HEK293 (cell line): ENCODE results near the gene MALAT1.
A peak's percentile ranks its signal among the peaks of the same experiment; 100 is the strongest.

Experiments used
- FEZF1 ChIP-seq: fragments of 450-650 bp; formaldehyde crosslinking; IDR thresholded peaks from 2 replicates; pipeline ENCODE4 v1.5.1; 2016; ENCODE audit warnings: missing biosample characterization, missing genetic modification characterization
- KLF10 ChIP-seq: fragments of 450-650 bp; IDR thresholded peaks from 2 replicates; pipeline ENCODE4 v1.5.1; 2018; ENCODE audit warnings: missing biosample characterization, mild to moderate bottlenecking, missing genetic modification characterization
- MYNN ChIP-seq: fragments of 450-650 bp; formaldehyde crosslinking; IDR thresholded peaks from 2 replicates; pipeline ENCODE4 v1.5.1; 2016; ENCODE audit warnings: missing biosample characterization, missing genetic modification characterization, borderline replicate concordance
- SP2 ChIP-seq: fragments of 450-650 bp; formaldehyde crosslinking; IDR thresholded peaks from 2 replicates; pipeline ENCODE4 v1.5.1; 2016; ENCODE audit warnings: missing biosample characterization, missing genetic modification characterization
- TCF7L2 ChIP-seq: IDR thresholded peaks from 2 replicates; pipeline ENCODE4 v1.6.1; 2011; ENCODE audit warnings: low read depth, mild to moderate bottlenecking, inconsistent platforms, low read length, moderate library complexity, borderline replicate concordance
- WT1 ChIP-seq: fragments of 450-650 bp; formaldehyde crosslinking; IDR thresholded peaks from 2 replicates; pipeline ENCODE4 v1.5.1; 2016; ENCODE audit warnings: missing biosample characterization, missing genetic modification characterization
- ZBTB21 ChIP-seq: fragments of 450-650 bp; formaldehyde crosslinking; IDR thresholded peaks from 2 replicates; pipeline ENCODE4 v1.5.1; 2017; ENCODE audit warnings: missing biosample characterization, missing genetic modification characterization
- ZBTB7A ChIP-seq: fragments of 450-650 bp; formaldehyde crosslinking; IDR thresholded peaks from 2 replicates; pipeline ENCODE4 v1.5.1; 2016; ENCODE audit warnings: low read depth, missing biosample characterization, missing genetic modification characterization
- ZBTB8A ChIP-seq: fragments of 450-650 bp; formaldehyde crosslinking; IDR thresholded peaks from 2 replicates; pipeline ENCODE4 v1.5.1; 2016; ENCODE audit warnings: missing biosample characterization, missing genetic modification characterization
- ZFHX2 ChIP-seq: fragments of 450-650 bp; formaldehyde crosslinking; conservative IDR thresholded peaks from 2 replicates; pipeline ENCODE4 v1.5.1; 2016; ENCODE audit warnings: missing biosample characterization, missing genetic modification characterization
- ZNF2 ChIP-seq: fragments of 450-650 bp; formaldehyde crosslinking; IDR thresholded peaks from 2 replicates; pipeline ENCODE4 v1.5.1; 2016; ENCODE audit warnings: missing biosample characterization, missing genetic modification characterization
- ZNF248 ChIP-seq: fragments of 450-650 bp; formaldehyde crosslinking; IDR thresholded peaks from 2 replicates; pipeline ENCODE4 v1.5.1; 2017; ENCODE audit warnings: missing biosample characterization, missing genetic modification characterization
- ZNF335 ChIP-seq: fragments of 450-650 bp; formaldehyde crosslinking; conservative IDR thresholded peaks from 2 replicates; pipeline ENCODE4 v1.5.1; 2016; ENCODE audit warnings: missing biosample characterization, missing genetic modification characterization
- ZNF354C ChIP-seq: fragments of 450-650 bp; formaldehyde crosslinking; IDR thresholded peaks from 2 replicates; pipeline ENCODE4 v1.5.1; 2016; ENCODE audit warnings: missing biosample characterization, missing genetic modification characterization, low read depth, borderline replicate concordance
- ZNF366 ChIP-seq: fragments of 450-650 bp; formaldehyde crosslinking; conservative IDR thresholded peaks from 2 replicates; pipeline ENCODE4 v1.5.1; 2016; ENCODE audit warnings: missing biosample characterization, missing genetic modification characterization
- ZNF423 ChIP-seq: fragments of 450-650 bp; formaldehyde crosslinking; IDR thresholded peaks from 2 replicates; pipeline ENCODE4 v1.5.1; 2016; ENCODE audit warnings: missing biosample characterization, missing genetic modification characterization
- ZNF501 ChIP-seq: fragments of 450-650 bp; formaldehyde crosslinking; IDR thresholded peaks from 2 replicates; pipeline ENCODE4 v1.5.1; 2016; ENCODE audit warnings: missing biosample characterization, missing genetic modification characterization
- ZNF513 ChIP-seq: fragments of 450-650 bp; IDR thresholded peaks from 2 replicates; pipeline ENCODE4 v1.5.1; 2018; ENCODE audit warnings: missing biosample characterization, missing genetic modification characterization
- ZNF549 ChIP-seq: fragments of 450-650 bp; IDR thresholded peaks from 2 replicates; pipeline ENCODE4 v1.5.1; 2018; ENCODE audit warnings: missing biosample characterization, missing genetic modification characterization, mild to moderate bottlenecking, inconsistent platforms, moderate library complexity
- ZNF561 ChIP-seq: fragments of 450-650 bp; IDR thresholded peaks from 2 replicates; pipeline ENCODE4 v1.5.1; 2018; ENCODE audit warnings: missing biosample characterization, missing genetic modification characterization, borderline replicate concordance
- ZNF580 ChIP-seq: fragments of 450-650 bp; formaldehyde crosslinking; IDR thresholded peaks from 2 replicates; pipeline ENCODE4 v1.5.1; 2016; ENCODE audit warnings: missing biosample characterization, missing genetic modification characterization
- ZNF692 ChIP-seq: fragments of 450-650 bp; formaldehyde crosslinking; IDR thresholded peaks from 2 replicates; pipeline ENCODE4 v1.5.1; 2016; ENCODE audit warnings: missing biosample characterization, missing genetic modification characterization
- ZNF76 ChIP-seq: fragments of 450-650 bp; formaldehyde crosslinking; IDR thresholded peaks from 2 replicates; pipeline ENCODE4; 2016; ENCODE audit warnings: low read depth, missing biosample characterization, missing genetic modification characterization, borderline replicate concordance
- ZNF837 ChIP-seq: fragments of 450-650 bp; formaldehyde crosslinking; IDR thresholded peaks from 2 replicates; pipeline ENCODE4 v1.5.1; 2016; ENCODE audit warnings: missing biosample characterization, missing genetic modification characterization
- ZSCAN18 ChIP-seq: fragments of 450-650 bp; formaldehyde crosslinking; IDR thresholded peaks from 2 replicates; pipeline ENCODE4 v1.5.1; 2016; ENCODE audit warnings: missing biosample characterization, missing genetic modification characterization
- ZSCAN30 ChIP-seq: fragments of 450-650 bp; IDR thresholded peaks from 2 replicates; pipeline ENCODE4 v1.5.1; 2018; ENCODE audit warnings: missing biosample characterization, mild to moderate bottlenecking, missing genetic modification characterization, moderate library complexity
- ZSCAN4 ChIP-seq: fragments of 450-650 bp; formaldehyde crosslinking; IDR thresholded peaks from 2 replicates; pipeline ENCODE4 v1.5.1; 2017; ENCODE audit warnings: missing biosample characterization, missing genetic modification characterization
- TF ChIP-seq, protein P1 (sequence below): fragments of 450-650 bp; formaldehyde crosslinking; IDR thresholded peaks from 2 replicates; pipeline ENCODE4 v1.5.1; 2016; ENCODE audit warnings: missing biosample characterization, missing genetic modification characterization
- TF ChIP-seq, protein P2 (sequence below): fragments of 450-650 bp; formaldehyde crosslinking; IDR thresholded peaks from 2 replicates; pipeline ENCODE4 v1.5.1; 2016; ENCODE audit warnings: missing biosample characterization, missing genetic modification characterization, borderline replicate concordance

The MALAT1 gene

GRCh38 chr11:65498977-65499712 lies at the start of gene MALAT1 (continued):
- TF ChIP-seq ZNF580 (peak; percentile 67; the same call in 1 of the 2 replicates), TCF7L2 (peak; percentile 49; the same call in 1 of the 2 replicates), ZNF366 (tag by site-specific recombination) (peak; percentile 60; the same call in 1 of the 2 replicates), ZNF561 (tag by site-specific recombination) (0 out of 2 replicates have a peak, but pooled peaks have one; percentile 41), ZBTB21 (peak; percentile 29; the same call in 1 of the 2 replicates), MYNN (tag by site-specific recombination) (no peak), ZNF76 (tag by site-specific recombination) (peak; percentile 49; the same call in 1 of the 2 replicates), FEZF1 (no peak), ZNF248 (tag by site-specific recombination) (no peak), ZBTB7A (tag by site-specific recombination) (0 out of 2 replicates have a peak, but pooled peaks have one; percentile 35), ZNF501 (tag by site-specific recombination) (peak; percentile 71), ZBTB8A (tag by site-specific recombination) (peak; percentile 40; the same call in 1 of the 2 replicates), ZNF513 (tag by site-specific recombination) (peak; percentile 39; the same call in 1 of the 2 replicates), WT1 (tag by site-specific recombination) (peak; percentile 70), KLF10 (peak; percentile 83; the same call in 1 of the 2 replicates), ZNF549 (tag by site-specific recombination) (no peak), ZSCAN30 (tag by site-specific recombination) (peak; percentile 91), ZNF692 (tag by site-specific recombination) (no peak), SP2 (no peak; the same call in 1 of the 2 replicates), ZFHX2 (tag by site-specific recombination) (peak; percentile 78), ZNF354C (tag by site-specific recombination) (no peak), ZNF423 (tag by site-specific recombination) (no peak), ZNF335 (tag by site-specific recombination) (peak; percentile 5; the same call in 1 of the 2 replicates), ZNF837 (no peak), ZNF2 (tag by site-specific recombination) (peak; percentile 62; the same call in 1 of the 2 replicates), ZSCAN18 (tag by site-specific recombination) (no peak), ZSCAN4 (tag by site-specific recombination) (no peak)
- TF ChIP-seq, protein P1, sequence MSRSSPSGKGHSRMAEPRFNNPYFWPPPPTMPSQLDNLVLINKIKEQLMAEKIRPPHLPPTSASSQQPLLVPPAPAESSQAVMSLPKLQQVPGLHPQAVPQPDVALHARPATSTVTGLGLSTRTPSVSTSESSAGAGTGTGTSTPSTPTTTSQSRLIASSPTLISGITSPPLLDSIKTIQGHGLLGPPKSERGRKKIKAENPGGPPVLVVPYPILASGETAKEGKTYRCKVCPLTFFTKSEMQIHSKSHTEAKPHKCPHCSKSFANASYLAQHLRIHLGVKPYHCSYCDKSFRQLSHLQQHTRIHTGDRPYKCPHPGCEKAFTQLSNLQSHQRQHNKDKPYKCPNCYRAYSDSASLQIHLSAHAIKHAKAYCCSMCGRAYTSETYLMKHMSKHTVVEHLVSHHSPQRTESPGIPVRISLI (tag by site-specific recombination) = peak; percentile 88
- TF ChIP-seq, protein P2, sequence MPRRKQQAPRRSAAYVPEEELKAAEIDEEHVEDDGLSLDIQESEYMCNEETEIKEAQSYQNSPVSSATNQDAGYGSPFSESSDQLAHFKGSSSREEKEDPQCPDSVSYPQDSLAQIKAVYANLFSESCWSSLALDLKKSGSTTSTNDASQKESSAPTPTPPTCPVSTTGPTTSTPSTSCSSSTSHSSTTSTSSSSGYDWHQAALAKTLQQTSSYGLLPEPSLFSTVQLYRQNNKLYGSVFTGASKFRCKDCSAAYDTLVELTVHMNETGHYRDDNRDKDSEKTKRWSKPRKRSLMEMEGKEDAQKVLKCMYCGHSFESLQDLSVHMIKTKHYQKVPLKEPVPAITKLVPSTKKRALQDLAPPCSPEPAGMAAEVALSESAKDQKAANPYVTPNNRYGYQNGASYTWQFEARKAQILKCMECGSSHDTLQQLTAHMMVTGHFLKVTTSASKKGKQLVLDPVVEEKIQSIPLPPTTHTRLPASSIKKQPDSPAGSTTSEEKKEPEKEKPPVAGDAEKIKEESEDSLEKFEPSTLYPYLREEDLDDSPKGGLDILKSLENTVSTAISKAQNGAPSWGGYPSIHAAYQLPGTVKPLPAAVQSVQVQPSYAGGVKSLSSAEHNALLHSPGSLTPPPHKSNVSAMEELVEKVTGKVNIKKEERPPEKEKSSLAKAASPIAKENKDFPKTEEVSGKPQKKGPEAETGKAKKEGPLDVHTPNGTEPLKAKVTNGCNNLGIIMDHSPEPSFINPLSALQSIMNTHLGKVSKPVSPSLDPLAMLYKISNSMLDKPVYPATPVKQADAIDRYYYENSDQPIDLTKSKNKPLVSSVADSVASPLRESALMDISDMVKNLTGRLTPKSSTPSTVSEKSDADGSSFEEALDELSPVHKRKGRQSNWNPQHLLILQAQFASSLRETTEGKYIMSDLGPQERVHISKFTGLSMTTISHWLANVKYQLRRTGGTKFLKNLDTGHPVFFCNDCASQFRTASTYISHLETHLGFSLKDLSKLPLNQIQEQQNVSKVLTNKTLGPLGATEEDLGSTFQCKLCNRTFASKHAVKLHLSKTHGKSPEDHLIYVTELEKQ (tag by site-specific recombination) = no peak
